Peyer's patch (tissue), 4 donors: ENCODE results near the gene PPM1L.

Source experiments
- POLR2A ChIP-seq, 2 donors: fragments of 450-650 bp; IDR thresholded peaks; one replicate each; pipeline ENCODE4 v1.5.1; 2017; ENCODE audit warnings: antibody characterized with exemption in 2 of 2, mild to moderate bottlenecking in 2 of 2, moderate library complexity in 2 of 2
- TF ChIP-seq, protein P1 (sequence below), 6 experiments: fragments of 450-650 bp in 4 of 6; fragments of 200-600 bp in 2 of 6; sonication (generic) in 1 of 6; IDR thresholded peaks; one replicate each; pipeline ENCODE4 v1.5.1; 2017 to 2019; ENCODE audit warnings: antibody characterized with exemption in 6 of 6, mild to moderate bottlenecking in 3 of 6, moderate library complexity in 1 of 6

DNA sequence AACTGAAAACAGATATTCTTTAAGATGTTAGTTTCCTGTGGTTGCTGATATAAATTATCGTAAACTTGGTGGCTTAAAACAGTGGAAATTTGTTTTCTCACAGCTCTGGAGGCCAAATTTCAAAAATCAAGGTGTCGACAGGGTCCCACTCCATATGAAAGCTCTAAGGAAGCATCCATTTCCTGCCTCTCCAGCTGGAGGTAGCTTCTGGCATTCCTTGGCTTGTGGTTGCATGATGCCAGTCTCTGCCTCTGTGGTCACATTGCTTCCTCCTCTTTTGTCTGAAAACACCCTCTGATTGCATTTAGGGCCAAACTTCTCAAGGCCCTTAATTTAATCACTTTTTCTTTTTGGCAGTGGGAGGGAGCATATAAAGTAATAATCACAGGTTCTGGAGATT lies 96.8 kb downstream of the PPM1L start:
- TF ChIP-seq, protein P1, sequence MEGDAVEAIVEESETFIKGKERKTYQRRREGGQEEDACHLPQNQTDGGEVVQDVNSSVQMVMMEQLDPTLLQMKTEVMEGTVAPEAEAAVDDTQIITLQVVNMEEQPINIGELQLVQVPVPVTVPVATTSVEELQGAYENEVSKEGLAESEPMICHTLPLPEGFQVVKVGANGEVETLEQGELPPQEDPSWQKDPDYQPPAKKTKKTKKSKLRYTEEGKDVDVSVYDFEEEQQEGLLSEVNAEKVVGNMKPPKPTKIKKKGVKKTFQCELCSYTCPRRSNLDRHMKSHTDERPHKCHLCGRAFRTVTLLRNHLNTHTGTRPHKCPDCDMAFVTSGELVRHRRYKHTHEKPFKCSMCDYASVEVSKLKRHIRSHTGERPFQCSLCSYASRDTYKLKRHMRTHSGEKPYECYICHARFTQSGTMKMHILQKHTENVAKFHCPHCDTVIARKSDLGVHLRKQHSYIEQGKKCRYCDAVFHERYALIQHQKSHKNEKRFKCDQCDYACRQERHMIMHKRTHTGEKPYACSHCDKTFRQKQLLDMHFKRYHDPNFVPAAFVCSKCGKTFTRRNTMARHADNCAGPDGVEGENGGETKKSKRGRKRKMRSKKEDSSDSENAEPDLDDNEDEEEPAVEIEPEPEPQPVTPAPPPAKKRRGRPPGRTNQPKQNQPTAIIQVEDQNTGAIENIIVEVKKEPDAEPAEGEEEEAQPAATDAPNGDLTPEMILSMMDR (IDR thresholded peaks at IDR 0.05), result no peak
- no peak for TF ChIP-seq POLR2A (IDR thresholded peaks at IDR 0.05)
